RPMI8226 (cell line): ENCODE measurements around the gene SMPD1.

Experiments used
- DNase-seq: peaks from one replicate; pipeline ENCODE4 v3.0.0-alpha.2; 2015

The SMPD1 gene

DNA sequence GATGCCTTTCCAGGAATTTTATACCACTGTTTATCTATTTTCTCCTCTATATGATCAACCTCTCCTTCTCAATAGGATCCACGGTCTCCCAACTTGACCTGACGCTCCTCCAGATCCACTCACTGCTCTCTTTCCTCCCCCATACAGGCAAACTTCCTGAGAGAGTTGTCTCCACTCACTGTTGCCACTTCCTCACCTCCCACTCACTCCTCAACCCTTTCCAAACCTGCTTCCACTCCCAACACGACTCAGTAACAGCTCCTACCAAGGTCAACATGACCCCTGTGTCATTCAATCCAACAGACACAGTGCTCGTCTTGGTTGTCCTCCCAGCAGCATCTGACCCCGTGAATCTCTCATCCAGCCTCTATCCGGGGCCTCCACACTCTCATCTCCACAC lies 25.5 kb downstream of the SMPD1 start:
- no peak for DNase-seq

DNA sequence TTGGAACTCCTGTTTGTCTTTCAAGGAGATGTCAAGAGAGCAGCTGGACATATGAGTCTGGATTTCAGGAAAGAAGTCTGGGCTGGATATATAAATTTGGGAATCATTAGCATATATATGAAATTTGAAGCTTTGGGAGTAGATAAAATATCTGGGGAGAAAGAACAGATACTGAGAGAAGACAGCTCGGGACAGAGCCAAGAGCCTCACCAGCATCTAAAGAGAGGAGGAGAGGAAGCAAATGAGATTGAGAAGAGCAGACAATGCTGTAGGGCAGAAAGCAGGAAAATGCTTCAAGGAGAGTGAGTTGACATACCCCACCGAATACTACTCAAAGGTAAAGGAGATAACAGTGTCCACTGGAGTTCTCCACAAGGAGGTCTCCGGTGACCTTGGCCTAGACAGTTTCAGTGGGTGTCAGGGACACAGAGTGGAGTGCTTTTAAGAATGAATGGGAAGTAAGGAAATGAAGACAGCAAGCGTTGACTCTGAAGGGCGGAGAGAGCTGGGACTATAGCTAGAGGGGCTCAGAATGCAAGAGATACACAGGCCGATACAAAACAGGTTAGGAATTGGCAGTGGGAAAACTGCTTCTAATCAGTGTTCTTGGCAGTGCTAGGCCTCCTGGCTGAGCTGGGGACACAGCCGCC lies 27.8 kb downstream of the SMPD1 start:
- no peak for DNase-seq

DNA sequence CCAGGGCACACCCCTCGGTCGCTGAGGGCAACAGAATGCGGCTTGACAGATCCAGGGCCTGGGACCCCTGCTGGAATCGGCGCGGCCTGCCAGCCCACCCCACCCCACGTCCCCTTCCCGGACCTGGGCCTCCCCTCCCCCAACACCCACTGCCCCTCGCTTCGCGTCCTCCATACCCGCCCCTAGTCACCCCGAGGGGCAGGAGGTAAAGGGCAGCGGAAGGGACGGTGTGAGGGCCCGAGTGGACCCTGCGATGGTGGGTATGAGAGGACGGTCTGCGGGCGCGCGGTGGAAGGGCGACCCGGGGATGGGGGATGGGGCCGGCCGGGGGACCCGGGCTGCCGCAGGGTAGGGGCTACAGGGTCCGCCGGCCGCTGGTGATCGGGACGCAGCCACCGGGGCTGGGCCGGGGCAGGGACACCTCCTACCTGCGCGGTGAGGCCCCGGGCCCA lies 28.3 kb downstream of the SMPD1 start:
- no peak for DNase-seq

DNA sequence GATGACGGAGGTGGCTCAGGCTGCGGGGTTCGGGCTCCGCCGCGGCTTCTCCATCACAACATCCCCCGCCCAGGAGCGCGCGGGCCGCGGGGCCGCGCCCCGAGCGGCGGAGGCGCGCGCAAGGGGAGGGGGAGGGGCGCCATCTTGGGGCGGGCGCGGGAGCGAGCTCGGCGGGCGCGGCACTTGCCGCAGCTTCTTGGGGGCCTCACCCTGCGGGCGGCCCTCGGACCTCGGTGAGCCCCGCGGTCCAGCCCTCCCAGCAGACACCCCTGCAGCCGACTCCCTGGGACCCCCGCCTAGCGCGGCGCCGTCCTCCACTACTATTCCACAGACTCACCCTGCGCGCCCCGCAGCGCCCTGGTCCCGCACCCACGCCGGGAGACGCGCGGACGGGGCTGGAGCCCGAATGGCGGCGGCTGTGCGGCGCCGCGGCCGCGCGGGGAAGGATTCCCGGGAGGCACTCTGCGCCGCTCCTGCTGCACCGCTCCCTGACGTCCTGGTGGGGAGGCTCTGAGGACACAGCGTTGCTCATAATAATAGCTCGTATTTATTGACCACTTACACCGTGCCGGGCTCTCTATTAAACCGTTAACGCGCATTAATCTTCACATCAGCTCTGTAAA lies 28.8 kb downstream of the SMPD1 start, which contains the start of gene APBB1:
APBB1 (minus strand) TSS at position 86 of the 623 bp plus-strand sequence. CDS start 7,747 bp downstream, outside the sequence.
- peak; percentile 8 for DNase-seq

DNA sequence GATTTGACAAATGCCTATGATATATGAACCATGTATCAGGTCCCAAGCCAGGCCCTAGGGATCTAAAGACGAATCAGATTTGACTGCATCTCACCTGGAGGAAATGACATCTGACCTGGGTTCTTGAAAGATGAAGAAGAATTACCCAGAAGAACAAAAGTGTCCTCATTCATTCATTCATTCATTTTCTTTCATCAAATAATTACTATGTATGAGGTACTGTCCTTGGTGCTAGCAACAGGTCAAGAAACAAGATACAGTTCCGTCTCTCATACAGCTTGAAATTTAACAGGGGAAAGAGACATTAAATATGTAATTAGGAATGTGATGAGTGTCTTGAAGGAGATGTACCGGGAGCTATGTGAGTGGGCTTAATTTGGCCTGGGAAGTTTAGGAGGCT lies 30.4 kb downstream of the SMPD1 start:
- DNase-seq: no peak

DNA sequence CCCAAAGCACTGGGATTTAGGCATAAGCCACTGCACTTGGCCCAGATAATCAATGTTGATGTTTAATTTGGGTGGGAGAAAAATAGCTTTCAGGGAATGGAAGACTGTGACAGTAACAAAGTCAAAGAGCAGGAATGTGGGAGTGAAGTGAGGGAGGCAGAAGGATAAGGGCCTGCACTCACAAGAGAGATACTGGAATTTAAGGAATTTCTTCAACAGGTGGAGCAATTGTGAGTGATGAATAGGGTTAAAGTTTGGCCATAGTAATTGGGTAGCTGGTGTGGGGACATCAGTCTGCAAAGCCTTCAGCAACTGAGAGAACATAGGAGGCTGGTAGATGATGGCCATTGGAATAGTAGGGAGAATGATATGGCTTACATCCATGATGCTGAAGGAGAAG lies 37.2 kb downstream of the SMPD1 start:
- no peak for DNase-seq

DNA sequence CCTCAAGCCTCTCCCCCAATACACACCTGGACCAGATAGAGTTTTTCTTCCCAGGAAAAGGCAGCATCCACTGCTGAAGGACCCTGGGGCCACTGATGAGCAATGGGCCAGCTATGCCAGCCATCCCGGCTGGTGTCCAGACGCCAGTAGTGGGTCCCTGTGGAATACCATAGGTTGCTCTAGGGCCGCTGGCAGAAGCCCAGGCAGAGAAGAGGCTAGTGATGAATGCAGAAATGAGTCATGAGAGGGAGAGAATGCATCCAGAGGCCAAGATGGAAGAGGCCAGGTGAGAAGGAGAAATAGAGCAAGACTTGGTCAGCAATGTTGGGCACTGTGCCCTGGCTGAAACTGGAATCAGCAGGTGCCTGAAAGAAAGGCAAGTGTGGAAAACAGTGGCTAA lies 41.6 kb downstream of the SMPD1 start:
- no peak for DNase-seq

DNA sequence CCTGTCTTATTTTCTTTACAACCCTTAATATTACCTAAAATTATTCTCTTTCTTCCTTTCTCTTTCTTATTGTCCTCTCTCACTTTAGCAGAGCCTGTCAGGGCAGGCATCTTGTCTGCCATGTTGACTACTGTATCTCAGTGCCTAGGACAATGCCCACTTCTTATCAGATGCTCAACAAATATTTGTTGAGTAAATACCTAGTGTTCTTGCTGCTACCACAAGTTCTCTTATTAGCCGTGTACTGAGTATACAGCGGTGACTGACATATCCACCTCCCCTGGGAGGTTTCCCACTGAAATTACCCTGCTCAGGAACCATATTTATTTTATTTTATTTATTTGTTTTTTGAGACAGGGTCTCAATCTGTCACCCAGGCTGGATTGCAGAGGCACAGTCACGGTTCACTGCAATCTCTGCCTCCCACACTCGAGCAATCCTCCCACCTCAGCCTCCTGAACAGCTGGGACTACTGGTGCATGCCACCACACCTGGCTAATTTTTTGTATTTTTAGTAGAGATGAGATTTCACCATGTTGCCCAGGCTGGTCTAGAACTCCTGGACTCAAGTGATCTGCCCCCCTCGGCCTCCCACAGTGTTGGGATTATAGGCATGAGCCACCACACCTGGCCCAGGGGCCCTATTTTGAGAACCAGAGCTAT lies 43.9 kb downstream of the SMPD1 start:
- no peak for DNase-seq

DNA sequence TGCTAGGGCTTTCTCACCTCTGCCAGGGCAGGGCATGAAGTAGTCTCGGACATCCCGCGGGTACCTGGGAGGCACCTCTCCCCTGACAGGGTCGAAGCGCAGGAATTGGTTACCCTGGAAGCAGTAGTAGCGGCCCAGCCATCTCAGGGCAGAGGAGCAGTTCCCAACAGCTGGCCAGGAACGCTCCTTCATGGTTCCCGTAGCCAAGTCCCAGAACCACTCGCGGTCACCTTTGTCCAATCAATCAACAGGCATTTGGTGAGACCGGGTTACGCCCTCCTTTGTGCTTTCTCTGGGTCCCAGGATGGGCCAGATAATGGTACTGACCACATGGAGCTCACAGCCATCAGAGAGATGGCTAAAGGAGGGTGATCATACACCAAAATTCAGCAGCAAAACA lies 47.1 kb downstream of the SMPD1 start:
- DNase-seq: no peak

DNA sequence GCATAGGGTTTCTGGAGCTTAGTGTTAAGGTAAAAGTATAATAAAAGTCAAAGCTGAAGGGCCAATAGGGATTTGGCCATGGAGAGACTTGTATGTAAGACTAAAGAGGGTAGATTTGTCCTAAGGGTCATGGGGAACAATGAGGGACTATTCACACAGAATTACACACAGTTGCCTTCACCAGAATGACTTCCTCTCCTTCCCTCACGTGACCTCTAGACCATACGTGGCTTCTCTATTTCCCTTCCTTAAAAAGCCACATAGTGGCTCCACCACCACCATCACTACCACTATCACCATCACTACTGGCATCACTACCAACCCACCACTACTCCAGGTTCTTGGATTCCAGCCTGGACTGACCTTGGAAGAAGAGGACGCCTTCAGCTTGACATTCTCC lies 47.7 kb downstream of the SMPD1 start:
- DNase-seq: no peak

DNA sequence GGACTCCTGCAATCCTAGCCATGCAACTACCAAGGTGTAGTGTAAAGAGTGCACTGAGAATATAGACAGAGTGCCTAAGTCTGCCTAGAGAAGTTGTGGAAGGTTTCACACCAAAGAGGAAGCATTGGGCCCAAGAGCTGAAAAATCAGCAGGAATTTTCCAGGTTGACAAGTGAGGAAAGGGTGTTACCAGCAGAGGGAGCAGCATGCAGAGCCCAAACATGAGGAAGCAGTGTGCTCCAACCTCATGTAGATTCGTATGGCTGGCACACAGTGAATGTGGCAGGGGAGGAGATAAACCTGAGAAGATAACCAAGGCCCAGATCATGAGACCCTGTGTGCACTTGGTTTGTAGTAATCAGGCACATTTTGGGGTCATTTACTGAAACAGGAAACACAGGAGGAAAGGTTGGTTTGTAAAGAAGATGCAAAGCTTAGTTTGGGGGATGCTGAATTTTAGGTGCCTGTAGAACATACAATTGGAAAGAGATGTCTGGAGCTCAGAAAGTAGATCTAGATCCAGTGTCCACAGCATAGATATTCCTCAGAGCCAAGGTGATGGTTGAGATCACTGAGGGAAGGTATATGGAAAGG lies 48.8 kb downstream of the SMPD1 start:
- DNase-seq: peak; percentile 61

DNA sequence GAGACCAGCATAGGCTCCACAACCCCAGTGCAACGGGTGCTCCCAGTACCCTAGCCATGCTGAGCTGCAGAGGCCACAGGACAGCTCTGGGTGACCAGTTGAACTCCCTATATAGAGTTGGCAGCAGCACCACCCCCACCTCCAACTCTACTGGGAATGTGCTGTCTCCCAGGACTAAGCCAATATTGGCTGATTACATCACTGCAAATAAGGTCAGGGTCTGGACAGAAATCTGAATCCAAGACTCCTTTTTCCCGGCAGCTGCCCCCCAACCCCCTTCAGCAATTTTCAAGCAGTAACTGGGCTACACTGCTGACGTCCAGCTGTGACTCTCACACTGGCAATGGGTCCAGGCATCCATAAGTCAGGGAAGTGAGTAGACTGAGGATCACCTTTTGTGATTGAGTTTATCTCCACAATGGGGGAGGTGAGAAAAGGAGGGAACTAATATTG lies 50.7 kb downstream of the SMPD1 start, which contains the start of gene HPX:
HPX (minus strand) TSS at position 82 of the 453 bp plus-strand sequence; CDS start at position 58, 24 bp downstream.
- DNase-seq: no peak

DNA sequence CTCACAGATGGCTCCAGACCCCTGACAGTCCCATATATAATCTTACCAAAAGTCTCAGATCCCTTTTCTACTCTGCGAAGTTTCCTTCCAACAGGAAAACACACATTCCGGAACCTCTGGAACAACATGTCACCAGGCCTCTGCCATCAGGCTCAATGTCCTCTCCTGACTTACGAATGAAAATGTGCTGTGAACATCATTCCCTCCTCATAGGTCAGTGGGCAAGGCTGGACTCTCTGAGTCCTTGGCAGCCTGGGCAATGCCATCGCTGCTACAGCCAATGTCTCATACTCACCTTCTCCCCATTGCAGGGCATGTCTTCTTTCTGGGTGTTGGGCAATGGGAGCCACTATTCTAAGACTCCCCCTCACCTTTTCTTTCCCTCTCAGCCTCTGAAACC lies 52.2 kb downstream of the SMPD1 start:
- DNase-seq: no peak

DNA sequence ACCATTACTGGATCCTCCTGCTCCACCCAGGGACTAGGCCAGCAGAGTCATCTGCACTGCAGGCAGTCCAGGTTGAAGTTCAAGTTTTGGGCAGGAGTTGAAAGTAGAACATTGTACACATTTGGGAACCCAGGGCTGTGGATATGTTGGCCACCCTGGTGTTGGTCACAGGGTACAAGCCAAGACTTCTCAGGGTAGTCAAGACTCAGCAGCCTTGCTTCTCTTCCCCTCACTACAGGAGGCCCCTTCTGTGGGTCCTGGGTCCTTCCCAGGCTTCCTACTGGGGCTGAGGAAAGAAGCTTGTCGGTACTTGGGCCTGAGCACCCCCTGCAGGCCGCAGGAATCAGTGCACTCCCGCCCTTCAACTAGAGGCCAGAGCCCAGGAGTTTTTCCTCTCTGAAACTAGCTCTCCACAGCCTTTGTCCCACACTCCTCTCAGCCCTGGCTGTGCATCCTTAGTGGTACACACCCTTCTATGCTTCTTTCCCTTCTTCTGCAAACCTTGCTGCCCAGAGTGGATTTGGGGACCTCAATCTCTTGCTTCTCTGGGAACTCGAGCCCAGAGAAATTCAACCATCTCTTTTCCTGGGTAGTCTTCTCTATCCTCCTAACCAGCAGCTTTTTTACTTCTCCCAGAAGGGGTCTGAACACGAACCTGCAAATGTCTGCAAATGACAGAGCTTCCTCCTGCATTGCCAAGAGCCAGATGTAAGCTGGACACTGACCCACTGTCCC lies 53.2 kb downstream of the SMPD1 start:
- DNase-seq: peak; percentile 41
